IPS DF 19.7 (cell line): ENCODE results near the gene FAM210A.
"Not testable (repeated sequence)": the region's sequence is repeated elsewhere in the genome, so short reads cannot be mapped to it uniquely, and the experiment has no call there.

ENCODE experiments used
- DNase-seq: peaks from one replicate; pipeline ENCODE4 v3.0.0-alpha.2; 2013; ENCODE audit warnings: low read depth, low spot score

The FAM210A gene, protein sequence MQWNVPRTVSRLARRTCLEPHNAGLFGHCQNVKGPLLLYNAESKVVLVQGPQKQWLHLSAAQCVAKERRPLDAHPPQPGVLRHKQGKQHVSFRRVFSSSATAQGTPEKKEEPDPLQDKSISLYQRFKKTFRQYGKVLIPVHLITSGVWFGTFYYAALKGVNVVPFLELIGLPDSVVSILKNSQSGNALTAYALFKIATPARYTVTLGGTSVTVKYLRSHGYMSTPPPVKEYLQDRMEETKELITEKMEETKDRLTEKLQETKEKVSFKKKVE

DNA sequence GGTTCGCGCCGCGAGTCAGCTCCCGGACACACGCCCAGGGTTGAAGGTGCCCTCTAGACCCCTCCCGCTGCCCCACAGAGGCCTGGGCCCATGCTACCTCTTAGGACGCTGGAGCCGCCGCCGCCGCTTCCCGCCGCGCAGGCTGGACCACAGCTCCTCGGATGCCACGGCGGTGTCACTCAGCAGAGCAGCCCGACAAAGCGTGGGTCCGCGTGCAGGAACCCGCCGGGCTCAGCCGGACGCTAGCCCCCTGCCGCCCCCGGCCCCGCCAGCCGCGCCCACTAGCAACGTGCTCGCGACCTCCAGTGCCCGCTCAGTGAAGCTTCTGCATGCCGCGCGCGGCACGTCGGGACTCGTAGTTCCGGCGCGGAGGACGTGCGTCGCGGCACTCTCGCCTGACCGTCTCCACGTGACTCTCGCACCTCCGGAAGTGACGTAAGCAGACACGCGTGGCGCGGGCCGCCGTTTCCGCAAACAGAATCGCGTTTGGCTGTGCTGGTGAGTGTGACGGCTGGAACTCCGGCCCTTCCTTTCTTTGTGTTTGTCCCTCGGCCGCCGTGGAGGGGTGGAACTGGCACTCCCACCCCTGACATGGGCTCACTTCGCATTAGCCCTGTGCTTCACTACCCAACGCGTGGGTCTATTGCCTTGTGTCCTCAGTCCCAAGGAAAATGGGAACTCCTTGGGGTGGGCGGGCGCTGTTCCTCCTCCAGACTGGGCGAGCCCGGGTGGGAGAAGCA, at the start of gene FAM210A, which contains the start of gene RNMT:
TSS of gene FAM210A (minus strand) at position 327 of the 740 bp plus-strand sequence. CDS start 44,481 bp downstream, outside the sequence.
TSS of gene RNMT (plus strand) at position 442 of the 740 bp plus-strand sequence. CDS start 4,845 bp downstream, outside the sequence.
- DNase-seq = peak; percentile 68

DNA sequence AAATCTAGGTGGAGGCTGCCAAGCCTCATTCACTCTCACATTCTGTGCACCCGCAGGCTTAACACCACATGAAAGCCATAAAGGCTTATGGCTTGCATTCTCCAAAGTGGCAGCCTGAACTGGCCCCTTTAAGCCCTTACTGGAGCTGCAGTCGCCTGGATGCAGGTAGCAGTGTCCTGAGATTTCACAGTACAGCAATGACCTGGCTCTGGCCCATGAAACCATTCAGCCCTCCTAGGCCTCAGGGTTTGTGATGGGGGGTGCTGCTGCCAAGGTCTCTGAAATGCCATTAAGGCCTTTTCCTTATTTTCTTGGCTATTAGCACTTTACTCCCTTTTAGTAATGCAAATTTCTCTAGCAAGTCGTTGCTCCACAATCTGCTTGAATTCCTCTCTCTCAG, 48.7 kb upstream of the FAM210A start:
- DNase-seq = no peak

DNA sequence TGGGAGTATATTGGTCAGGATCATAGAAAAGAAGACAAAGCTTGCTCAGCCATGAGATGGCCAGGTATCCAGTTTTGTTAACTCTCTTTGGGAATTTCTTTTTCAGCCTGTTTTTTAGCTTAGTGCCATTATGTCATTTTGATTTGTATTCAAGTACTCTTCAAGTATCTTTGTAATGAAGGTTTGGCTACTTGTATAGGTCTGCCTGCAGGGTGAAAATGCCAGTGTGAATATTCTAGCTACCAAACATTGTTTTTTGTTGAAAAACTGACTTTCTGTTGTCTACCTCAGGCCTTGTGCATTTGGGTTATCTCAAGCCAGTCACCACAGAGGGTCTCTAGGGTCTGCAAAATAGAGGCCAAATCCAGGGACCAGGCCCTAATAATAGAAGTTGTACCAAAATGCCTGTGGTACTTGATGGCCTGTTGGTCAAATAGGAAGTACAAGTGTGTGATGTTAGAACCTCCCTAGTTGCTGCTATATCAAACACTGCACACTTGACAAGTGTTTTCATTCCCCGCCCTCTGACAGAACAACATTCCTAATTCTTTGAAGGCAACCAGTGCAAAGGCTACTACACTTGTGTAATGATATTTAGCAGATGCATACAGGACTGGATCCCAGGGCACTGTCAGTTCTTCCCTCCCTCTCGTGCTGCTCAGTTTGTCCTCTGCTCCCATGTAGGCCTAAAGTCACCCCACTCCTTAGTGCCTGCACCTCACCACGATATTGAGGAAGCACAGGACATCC, 36.5 kb upstream of the FAM210A start:
- no peak for DNase-seq

DNA sequence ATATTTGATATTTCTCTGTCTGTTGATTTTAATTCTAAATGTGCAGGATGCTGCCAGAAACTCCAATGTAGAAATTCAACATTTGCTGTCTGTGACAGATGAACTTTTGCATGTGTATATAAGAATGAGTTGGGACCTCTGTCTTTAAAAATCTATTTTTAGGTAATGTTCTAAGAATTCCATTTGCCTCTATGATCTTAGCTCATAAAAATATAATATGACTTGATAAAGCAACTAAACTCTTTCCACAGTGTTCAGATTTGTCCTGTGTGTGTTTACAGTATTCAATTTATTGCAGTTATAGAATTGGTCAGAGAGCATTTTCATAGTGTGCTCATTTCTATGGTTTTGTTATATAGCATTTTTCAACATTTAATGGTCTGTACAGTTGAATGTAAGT, 33.7 kb upstream of the FAM210A start:
- no peak for DNase-seq

DNA sequence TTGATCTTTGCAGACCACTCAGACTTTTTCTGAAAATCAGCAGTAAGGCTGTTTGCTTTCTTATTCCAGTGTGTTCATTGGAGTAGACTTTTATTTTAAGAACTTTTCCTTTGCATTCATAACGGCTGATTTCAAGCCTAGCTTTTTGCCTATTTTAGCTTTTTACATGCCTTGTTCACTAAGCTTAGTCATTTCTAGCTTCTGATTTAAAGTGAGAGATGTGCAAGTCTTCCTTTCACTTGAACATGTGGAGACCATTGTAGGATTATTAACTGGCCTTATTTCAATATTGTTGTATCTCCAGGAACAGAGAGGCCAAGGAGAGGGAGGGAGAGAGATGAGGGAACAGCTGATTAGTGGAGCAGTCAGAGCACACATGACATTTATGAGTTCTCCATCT, 32.3 kb upstream of the FAM210A start:
- DNase-seq = no peak

DNA sequence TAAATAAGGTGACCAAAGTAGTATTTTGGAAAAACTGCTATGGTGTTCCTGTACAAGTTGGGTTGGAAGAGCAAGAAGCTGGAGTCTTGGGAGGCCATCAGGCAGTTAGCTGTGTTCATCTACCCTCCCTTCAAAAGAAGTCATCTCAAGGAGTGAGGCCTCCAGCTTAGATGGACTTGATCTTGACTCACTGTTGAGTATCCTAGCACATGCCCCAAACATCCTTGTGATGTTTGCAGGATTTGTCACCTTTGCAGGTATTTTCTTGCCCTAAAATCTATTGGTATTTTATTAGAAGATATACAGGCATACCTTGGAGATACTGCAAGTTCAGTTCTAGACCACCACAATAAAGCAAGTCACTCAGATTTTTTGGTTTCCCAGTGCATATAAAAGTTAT, 30.3 kb upstream of the FAM210A start:
- no peak for DNase-seq

DNA sequence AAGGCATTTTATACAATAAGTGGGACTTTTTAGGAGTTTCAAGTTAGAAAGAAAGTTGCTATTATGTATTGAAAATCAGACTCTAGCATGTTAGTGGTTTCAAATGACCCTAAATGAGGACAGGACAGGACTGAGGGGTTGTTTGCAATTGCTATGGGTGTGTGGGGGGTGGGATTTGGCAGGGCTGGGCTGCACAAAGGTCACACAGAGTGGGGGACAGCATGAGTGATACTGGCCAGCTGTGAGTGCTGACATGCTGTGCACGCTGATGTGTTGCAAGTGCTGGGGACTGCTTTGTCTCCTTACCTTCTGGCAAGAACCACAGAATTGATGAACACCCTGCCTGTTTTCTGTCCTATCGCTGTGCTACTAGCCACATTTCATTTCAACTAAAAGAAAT, 29.9 kb upstream of the FAM210A start:
- no peak for DNase-seq

DNA sequence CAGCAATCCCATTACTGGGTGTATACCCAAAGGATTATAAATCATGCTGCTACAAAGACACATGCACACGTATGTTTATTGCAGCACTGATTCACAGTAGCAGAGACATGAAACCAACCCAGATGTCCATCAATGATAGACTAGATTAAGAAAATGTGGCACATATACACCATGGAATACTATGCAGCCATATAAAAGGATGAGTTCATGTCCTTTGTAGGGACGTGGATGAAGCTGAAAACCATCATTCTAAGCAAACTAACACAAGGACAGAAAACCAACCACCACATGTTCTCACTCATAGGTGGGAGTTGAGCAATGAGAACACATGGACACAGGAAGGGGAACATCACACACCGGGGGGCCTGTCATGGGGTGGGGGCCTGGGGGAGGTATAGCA, 25.2 kb upstream of the FAM210A start:
- not testable (repeated sequence) for DNase-seq

DNA sequence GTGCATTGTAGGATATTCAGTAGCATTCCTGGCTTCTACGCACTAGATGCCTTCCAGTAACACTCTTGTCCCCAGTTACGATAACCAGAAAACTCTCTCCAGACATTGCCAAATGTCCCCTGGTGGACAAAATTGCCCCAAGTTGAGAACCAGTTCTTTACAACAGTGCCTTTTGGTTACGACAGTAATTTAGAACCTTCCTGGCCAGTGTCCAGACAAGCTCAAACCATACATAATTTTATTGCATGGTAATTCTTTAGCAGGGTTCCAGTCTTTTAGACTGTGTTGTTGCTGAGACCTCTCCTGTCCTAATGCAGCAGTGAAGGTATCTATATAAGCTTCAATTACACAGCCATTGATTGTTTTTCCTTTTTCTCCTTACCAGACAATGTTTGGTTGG, 20.3 kb upstream of the FAM210A start:
- no peak for DNase-seq

DNA sequence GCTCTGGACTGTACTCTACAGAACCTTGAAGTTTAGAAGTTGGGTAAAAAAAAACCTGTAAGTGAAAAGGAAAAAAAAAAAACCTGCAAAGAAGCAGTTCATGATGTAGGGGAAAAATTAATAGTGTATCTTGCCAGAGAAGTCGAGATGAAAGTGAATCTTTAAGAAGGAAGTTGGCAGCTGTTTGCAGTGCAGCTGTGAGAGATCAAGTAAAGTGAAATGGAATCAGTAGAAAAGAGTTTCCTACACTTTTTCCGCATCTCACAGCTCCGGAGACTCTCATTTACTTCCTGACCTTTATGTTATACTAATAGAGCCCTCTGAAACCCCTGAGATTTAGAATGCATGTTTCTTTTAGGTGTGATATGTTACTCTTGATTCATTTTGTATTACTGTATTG, 19.3 kb upstream of the FAM210A start:
- DNase-seq = no peak

DNA sequence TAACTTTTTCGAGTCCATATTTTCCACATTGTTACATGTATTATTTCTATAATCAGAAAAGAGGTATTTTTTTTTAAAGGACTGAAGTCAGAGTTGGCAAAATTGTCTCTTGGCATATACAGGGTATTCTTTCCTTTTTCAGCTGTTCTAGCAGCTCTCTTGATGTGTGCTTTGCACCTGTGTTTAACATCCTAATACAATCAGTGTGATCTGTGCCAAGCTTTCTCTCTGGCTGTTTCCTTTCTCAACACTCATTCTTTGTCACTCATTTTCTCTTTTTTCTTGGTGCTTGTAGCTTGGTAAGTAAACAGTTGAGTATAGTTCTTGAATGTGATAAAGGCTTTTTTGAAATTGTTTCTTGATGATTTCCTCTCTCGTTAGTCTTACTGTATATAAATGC, 9.3 kb upstream of the FAM210A start:
- DNase-seq = no peak

DNA sequence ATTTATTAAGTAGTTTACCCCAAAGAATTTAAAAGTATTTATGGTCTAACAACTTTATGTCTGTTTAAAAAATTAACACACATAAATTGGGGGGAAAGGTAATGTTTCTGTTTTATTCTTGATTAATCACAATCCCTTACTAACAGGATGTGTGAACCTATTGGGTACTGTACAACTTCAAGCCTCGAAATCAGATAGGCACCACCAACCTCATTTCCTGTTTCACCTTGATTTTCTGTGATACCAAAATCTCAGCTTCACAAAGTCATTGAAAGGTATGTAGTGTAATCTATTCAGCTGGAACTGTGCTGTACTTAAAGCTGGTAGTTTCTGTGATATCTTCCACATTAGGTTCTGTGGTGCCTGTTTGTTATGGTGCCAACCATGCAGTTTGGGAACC, 4.1 kb upstream of the FAM210A start:
- DNase-seq = no peak

DNA sequence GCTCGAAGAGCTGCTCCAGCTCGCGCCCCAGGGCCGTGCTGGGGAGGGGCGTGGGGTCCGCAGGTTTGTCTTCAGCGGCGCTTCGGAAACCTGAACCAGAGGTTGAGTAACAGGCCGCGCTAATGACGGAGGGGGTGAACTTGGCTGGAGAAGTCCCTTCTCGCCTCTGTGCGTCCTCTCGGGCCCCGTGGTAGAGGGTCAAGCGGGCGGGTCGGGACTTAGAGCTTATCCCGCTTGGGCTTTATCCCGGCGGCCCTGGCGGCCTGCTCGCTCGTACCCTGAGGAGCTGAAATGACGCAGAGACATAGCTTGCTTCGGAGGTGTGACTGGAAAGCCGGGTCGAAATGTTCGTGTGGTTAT, 594 bp upstream of the FAM210A start:
- no peak for DNase-seq

DNA sequence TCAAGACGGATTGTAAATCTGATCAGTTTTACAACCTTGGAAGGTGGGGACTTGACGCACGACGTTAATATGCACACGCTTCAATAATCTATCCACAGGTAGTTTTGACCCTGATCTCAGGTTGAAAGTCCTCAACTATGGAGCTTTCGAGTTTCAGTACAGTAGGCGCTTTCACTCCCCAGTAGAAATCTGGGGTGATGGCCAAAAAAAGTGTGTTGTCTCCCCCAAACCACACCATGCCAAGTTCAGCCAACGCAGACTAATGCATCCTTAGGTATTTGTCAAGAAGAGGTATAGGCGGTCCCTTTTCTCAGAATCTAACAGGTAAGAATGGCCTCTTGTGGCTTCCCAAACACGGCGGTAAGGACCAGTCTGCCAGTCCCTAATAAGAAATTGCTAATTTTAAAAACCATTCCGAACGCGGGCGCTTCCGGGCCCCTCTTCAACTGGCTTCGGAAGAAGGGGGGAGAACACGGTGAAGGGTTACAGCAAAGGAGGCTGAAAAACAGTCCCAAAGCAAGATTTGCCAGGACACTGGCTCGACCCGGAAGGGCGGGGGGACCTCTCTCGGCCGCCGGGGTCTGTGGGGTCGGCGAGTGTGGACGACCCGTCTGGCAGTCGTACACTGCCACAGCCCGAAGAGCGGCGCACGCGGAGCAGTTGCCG, 659 bp downstream of the FAM210A start:
- no peak for DNase-seq

DNA sequence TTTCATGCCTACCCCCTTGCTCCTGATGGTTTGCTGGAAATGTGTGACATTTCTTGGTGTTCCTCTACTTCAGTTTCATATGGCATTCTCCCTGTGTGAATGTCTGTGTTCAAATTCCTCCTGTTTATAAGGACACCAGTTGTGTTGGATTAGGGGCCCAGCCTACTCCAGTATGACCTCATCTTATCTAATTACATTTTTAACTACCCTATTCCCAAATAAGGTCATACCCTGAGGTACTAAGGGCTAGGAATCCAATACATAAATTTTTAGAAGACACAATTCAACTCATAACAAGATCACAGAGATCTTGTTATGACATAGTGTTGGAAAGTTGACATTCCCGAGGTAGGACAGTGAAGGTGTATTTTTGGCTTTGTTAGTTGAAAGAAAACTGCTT, 5.5 kb downstream of the FAM210A start:
- DNase-seq = no peak

DNA sequence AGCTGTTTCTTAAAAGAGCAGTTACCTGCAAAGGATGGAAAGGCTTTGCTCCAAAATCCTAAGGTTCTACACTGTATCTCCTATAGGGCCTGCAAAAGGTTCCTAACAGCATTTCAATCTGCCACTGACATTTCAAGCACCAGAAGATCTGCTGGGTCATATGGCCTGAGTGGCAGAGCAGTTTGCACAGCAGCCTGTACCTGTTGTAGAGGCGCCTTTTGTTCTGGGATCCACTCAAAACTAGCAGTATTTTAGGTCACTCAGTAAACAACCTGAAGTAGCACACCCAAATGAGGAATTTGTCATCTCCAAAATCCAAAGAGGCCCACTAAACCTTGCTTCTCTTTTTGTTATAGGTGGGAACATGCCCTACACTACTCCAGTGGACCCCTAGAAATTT, 6.2 kb downstream of the FAM210A start:
- DNase-seq = no peak

DNA sequence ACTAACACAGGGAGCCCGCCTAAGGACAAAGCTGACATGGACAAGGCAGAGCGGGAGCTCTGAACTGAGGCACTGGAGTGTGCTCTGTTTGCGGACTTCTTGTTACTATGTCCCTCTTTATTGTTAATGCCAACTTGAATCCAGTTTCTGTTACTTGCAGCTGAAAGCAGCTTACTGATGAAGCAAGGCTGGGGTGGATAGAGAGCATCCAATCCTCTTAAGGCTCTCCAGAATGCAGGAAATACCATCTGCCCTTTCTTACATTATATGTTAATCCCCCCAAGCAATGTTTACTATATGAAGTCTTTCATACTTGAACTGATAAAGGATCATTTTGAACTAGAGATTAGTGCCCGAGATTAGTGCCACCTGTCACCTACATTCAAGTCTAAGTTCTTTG, 9.4 kb downstream of the FAM210A start:
- DNase-seq = no peak

DNA sequence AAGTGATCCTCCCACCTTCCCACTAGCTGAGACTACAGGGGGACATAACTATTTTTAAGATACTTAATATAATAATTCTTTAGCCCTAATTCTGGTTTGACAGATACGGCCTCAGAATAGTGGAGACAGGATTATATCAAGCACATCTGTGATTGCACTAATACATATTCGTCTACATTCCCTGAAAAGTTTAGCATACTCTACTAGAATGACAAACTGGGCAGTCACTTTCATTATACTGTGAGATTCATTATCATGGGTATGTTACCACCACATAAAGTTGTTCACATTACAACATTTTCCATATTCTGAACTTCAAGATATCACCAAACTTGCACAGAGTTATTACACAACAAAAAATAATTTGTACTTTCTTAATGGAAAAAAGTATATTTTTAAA, 11.0 kb downstream of the FAM210A start:
- no peak for DNase-seq

DNA sequence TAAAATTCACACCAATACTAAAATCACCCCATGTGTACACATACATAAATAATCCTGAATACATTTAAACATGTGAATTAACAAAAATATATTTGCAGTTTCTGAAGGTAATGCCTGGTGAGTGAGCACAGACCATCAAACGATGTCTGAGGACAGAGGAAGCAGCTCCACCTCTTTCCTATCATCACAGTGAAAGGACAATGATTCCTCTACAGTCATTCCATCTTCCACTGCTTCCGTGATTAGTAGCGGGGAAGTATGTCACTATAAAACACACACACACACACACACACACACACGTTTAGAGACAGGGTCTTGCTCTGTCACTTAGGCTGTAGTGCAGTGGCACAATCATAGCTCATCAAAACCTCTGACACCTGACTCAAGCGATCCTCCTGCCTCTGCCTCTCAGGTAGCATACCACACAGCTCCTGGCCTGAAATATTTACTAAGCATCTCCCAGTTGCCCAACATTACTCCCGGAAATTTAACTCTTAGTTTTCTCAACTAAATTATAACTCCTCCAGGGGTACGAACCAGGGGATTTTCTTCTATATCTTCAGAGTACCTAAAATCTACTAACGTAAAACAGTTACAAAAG, 12.8 kb downstream of the FAM210A start:
- DNase-seq = no peak

DNA sequence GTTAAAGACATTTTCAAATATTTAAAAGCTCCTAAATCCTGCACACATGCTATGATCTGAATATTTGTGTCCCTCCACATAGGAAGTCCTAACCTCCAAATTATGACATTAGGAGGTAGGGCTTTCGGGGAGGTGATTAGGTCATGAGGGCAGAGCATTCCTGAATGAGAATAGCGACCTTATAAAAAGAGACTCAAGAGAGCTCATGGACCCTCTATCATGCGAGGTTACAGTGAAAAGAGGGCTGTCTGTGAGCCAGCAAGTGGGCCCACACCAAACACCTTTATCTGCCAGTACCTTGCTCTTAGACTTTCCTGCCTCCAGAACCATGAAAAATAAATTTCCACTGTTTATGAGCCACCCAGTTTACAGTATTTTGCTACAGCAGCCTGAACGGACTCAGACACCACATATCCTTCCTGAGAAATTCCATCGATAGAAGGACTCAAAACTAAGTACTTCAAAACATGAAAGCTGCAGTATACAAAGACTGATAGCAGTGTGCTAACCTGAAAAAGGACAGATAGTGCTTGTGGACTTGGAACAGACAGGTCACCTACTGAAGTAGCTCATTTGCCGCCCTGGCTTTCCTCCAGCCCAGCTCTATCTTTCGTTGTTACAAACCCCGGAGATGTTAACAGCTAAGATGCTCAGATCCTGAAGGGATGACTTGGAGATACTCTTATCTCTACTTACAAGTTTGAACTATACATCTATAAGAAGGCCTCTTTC, 13.8 kb downstream of the FAM210A start:
- no peak for DNase-seq

DNA sequence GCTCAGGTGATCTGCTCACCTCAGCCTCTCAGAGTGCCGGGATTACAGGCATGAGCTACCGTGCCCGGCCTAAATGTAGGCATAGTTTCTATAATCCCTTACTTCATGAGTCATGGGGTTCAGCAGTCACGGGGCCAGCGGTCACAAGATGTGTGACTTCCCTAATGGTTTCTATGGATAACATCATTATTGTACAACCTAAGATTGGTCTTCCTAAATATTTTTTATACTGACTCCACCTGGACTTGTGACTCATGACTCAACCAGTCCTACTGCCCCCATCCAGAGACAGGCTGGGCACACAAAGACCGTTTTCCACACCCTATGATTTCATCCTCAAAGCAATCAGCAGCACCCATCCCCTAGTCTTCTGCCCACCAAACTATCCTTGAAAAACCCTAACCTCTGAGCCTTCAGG, 15.9 kb downstream of the FAM210A start:
- no peak for DNase-seq
